Dedifferentiated amniotic fluid mesenchymal stem cell (primary cell): ENCODE results near the gene TMEM170A.
"Not testable (repeated sequence)": the region's sequence is repeated elsewhere in the genome, so short reads cannot be mapped to it uniquely, and the experiment has no call there.

Source experiments
- DNase-seq: peaks from one replicate; pipeline ENCODE4 v3.0.0-alpha.2; 2016; ENCODE audit errors: extremely low spot score

TMEM170A gene

DNA sequence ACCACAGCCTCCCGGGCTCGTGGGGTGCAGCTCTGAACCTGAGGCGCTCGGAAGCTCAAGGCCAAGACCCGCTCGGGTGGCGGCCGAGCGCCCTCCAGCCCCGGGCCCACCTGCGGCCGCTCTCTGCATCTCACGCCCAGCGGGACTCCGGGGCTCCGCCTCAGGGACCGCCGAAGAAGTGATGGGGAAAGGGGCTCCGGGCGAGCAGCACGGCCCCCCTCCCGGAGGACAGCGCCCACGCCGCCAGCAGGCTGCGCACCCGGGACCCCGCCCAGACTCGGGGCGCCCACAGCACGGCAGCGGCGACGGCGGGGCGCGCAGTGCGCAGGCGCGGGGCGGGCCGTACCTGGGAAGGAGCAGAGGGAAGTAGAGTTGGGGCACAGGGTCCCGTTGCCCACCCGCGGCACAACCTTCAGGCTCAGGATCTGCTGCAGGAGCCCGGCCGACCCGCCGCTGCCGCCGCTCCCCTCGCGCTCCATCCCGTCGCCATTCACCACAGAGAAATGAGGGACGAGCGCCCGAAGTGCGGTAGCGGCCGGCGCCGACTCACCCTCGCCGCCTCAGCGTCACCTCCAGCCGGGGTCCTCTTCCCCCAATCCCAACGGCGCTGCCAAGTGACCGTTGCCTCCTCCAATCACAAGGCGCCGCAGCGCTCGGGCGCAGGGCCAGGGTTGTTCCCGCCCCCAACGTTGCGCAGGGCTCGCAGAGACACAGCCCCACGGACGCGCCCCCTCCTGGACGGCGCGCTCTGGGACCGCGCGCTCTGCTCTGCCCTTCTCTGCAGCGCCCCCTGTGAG lies at the start of gene TMEM170A:
TMEM170A (minus strand) TSS at position 568 of the 797 bp plus-strand sequence; CDS start at position 479, 89 bp downstream.
- DNase-seq: peak; percentile 98

DNA sequence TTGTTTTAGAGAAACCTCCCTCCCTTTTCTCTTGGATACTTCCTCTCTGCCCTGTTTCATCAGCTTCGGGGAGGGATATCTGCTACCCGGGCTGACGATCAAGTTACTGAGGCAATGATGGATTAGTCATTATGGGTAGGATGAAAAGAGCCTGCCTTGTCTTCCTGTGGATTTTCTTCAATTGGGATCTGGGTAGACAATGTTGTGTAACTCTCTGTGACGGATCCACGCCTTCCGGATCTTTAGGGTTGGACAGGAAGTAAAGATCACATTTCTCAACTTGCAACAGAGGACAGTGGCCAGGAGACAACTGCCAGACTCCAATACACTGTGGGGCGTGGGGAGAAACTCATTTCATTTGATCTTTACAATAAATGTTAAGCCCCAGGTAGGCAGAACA lies 42.1 kb upstream of the TMEM170A start:
- DNase-seq: peak; percentile 77

- DNase-seq: no peak
Measured at GRCh38 chr16:75506107-75506506, 41.6 kb upstream of the TMEM170A start.

DNA sequence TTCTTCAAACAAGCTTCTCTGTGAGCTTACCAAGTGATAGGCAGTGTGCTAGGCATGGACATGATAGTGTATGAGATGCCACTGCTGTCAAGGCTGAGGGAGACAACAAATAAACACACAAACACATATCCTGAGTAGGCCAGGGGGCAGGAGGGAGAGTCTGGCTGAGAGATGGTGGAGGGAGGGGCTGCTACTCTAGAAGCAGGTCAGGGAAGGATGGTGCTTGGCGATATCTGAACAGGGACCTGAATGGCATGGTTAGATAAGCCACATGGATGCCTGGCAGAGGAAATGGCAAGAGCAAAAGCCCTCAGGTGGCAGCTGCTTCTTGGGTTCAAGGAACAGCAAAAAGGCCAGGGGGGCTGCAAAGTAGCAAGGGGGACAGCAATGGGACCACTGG lies 39.3 kb upstream of the TMEM170A start:
- no peak for DNase-seq

- DNase-seq: no peak
Measured at GRCh38 chr16:75502916-75503605, 38.6 kb upstream of the TMEM170A start.

GRCh38 chr16:75501820-75502219 lies 37.3 kb upstream of the TMEM170A start:
- not testable (repeated sequence) for DNase-seq

GRCh38 chr16:75501359-75501758 lies 36.9 kb upstream of the TMEM170A start:
- DNase-seq: no peak

GRCh38 chr16:75498605-75499322 lies 34.3 kb upstream of the TMEM170A start:
- not testable (repeated sequence) for DNase-seq

- no peak for DNase-seq
Measured at GRCh38 chr16:75497558-75497957, 33.1 kb upstream of the TMEM170A start.

DNA sequence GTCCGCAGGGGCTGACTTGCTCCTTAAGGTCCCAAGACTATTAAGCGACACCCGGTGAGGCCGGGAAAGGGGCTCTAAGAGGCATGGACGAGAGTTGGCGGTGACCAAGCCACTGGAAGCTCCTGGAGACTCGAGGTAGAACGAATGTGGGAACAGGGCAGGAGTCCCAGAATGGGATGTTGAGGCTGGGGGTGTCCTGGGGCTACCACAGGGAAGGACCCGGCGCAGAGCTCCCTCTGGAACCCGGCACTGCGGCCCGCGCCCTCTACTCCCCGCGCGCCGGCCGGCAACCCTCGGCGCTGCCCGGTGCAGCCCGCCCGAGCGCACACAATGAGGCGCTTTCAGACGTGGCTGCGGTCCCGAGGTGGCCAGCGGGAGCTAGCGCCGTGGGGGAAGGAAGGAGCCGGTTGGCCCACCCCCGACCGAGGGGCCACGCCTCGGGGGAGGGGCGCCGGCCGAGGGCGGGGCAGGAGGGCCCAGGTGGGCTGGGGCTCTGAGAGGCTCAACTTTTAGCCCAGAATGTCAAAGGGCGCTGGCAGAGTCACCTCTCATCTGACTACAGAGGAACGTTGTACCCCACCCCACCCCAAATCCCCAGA lies 30.7 kb upstream of the TMEM170A start, which contains the start of gene CHST6:
CHST6 (minus strand) TSS at position 366 of the 599 bp plus-strand sequence. CDS start 15,613 bp downstream, outside the sequence.
- DNase-seq: no peak

GRCh38 chr16:75494661-75495075 lies 30.2 kb upstream of the TMEM170A start:
- DNase-seq: no peak

DNA sequence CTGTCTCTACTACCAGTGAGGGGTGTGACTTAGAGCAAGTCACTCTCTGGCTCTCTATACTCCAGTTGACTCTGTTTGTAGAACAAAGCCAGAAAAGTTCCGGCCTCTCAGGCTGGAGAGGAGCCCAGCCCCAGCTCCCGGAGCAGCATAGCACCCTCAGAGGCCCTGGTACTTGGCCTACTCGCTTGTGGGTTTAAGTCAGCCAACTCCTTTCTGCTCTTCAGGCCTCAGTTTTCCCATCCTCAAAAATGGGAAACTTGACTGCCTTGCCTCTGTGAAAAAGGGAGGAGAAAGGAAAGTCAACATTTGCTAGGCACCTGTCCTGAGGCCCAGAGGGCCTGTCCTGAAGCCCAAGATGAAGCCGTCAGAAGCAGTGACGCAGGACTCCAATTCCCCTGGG lies 29.7 kb upstream of the TMEM170A start:
- no peak for DNase-seq

DNA sequence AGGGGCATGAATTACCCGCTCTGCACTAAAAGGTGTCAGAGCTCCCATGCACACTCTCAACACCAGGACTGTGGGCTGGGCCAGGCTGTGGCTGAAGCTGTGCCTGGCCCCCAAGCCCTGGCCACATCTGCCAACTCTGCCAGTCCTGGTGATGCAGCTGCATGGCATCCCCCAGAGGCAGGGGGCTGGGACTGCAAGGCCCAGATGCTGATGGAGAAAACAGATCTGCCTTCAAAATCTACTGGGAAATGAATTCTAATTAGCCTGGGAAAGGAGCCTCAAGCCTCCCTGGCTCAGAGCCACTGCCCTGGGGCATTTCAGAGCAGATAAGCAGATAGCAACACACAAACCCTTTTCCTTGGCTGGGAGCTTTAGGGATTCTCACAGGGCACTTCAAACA lies 27.4 kb upstream of the TMEM170A start:
- DNase-seq: no peak

DNA sequence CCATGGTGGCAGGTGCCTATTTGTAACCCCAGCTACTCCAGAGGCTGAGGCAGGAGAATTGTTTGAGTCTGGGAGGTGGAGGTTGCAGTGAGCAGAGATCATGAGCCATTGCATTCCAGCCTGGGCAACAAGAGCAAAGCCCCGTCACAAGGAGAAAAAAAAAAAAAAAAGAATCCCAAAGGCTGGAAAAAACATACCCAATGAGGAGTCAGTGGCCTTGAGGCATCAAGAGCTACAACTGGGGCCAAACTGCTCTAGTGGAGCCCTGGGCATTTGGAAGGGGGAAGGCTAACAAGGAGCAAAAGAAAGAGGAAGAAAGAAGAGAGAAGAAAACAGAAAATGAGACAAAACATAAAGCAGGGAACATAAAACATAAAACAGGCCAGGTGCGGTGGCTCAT lies 23.8 kb upstream of the TMEM170A start:
- DNase-seq: no peak

- DNase-seq: no peak
Measured at GRCh38 chr16:75486676-75487313, 22.3 kb upstream of the TMEM170A start.

GRCh38 chr16:75486014-75486675 lies 21.7 kb upstream of the TMEM170A start:
- DNase-seq: no peak

DNA sequence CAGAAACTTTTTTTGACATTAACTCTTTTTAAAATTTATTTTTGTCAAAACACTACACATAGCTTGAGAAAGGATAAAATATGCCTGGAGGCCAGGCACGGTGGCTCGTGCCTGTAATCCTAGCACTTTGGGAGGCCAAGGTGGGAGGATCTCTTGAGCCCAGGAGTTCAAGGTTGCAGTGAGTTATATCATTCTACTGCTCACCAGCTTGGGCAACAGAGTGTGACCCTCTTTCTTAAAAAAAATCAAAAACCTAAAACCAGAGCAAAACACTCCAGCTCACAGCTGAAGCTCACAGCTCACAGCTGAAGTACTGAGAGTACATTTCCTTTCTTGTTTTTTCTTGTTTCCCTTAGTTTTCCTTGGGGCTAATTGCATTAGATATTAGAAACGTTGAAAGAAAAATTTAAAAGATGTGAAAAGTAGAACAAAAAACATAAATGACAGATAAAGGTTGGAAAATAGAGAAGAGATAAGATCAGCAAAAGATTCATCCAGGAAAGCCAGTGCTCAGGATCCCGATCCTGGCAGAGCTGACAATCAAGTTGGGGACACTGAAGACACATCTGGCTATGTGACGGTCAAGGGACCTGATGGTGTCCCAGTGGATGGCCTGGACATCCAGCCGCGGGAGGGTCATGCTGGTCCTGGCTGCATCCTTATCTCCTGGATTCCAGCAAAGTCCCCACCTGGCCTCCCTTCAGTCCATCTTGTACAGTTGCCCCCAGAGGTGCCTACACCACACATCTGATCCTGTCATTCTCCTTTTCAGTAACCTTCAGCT lies 20.9 kb upstream of the TMEM170A start:
- no peak for DNase-seq

DNA sequence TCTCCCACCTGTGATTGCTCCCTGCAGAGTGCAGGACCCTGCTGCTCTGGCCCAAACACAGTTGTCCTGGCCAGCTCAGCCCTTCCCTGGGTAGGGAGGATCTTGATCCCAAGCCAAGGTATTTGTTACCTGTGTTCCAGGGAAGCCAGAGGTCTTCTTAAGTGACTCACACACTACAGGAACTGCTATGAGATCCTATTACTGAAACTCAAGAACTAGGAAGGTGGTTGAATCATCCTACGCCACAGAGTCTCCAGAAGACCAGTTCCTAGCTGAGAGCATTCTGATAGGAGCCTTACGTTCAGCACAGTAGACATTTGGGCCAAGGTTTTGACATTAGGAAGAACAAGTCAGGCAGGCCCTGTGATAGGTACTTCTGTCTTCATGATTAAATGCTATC lies 18.7 kb upstream of the TMEM170A start:
- DNase-seq: no peak

- DNase-seq: no peak
Measured at GRCh38 chr16:75482434-75483205, 18.1 kb upstream of the TMEM170A start.
